Ovary (tissue), 3 donors: ENCODE data around the gene TMIGD2.

Experiments used
- EP300 ChIP-seq: sonication (generic); formaldehyde crosslinking; IDR thresholded peaks from one replicate; pipeline ENCODE4 v1.6.1; 2017; ENCODE audit warnings: antibody characterized with exemption
- POLR2A ChIP-seq: fragments of 450-650 bp; IDR thresholded peaks from one replicate; pipeline ENCODE4 v1.6.1; 2017; ENCODE audit warnings: antibody characterized with exemption, mild to moderate bottlenecking, moderate library complexity
- TF ChIP-seq, protein P1 (sequence below), 3 donors: fragments of 450-650 bp in 2 of 3; fragments of 200-600 bp in 1 of 3; IDR thresholded peaks; one replicate each; pipeline versions ENCODE4 v1.5.1 to v1.8.0; 2016 to 2022; ENCODE audit warnings: antibody characterized with exemption in 3 of 3, mild to moderate bottlenecking in 1 of 3
- donor health status: DM: no; HTN: no; CAD: no.

DNA sequence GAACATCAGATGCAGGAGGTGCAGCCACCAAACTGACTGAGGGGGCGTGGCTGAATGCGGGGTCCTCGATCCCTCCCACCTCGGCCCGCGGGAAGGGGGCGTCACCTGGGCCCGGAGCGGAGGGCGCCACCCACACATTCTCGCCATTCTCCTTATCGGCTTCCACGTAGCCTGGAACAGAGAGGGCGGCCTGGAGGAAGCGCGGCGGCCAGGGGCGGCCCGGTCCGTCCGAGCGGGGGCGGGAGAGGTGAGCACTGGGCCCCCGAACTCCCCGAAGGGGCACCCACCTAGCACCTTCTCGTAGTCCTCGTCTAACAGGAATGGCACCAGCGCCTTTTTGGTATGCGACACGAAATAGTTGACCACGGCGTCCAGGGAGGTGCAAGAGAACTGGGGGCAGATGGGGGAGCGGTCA lies 24.7 kb upstream of the TMIGD2 start:
- TF ChIP-seq, protein P1, sequence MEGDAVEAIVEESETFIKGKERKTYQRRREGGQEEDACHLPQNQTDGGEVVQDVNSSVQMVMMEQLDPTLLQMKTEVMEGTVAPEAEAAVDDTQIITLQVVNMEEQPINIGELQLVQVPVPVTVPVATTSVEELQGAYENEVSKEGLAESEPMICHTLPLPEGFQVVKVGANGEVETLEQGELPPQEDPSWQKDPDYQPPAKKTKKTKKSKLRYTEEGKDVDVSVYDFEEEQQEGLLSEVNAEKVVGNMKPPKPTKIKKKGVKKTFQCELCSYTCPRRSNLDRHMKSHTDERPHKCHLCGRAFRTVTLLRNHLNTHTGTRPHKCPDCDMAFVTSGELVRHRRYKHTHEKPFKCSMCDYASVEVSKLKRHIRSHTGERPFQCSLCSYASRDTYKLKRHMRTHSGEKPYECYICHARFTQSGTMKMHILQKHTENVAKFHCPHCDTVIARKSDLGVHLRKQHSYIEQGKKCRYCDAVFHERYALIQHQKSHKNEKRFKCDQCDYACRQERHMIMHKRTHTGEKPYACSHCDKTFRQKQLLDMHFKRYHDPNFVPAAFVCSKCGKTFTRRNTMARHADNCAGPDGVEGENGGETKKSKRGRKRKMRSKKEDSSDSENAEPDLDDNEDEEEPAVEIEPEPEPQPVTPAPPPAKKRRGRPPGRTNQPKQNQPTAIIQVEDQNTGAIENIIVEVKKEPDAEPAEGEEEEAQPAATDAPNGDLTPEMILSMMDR (IDR thresholded peaks at IDR 0.05): no peak
- TF ChIP-seq EP300 (no peak), POLR2A (no peak)
